ENCODE results near the gene BNC2.
A peak's percentile ranks its signal among the peaks of the same experiment; 100 is the strongest.
"Not testable (repeated sequence)": the region's sequence is repeated elsewhere in the genome, so short reads cannot be mapped to it uniquely, and the experiment has no call there.

The BNC2 gene

DNA sequence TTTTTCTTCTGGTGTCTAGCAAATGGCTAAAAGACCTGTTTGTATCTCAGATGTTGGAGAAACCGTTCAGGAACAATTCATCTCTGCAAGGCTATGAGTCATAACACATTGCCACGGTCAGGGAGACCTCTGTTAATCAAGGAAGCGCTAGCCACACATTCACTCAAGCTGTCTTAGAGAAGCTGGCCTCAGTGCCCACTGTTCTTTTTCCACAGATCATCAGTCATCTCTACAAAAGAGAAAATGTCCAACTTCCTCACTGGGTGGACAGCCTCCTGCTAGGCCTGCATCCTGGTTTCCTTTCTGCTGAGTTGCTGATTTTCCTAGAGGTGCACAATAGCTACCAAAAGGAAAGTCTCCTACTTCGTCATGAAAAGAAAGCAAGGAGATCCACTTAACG is 360.5 kb downstream of the BNC2 start:
- peak; percentile 68 for DNase-seq (ENCODE audit: low read depth, low spot score)

DNA sequence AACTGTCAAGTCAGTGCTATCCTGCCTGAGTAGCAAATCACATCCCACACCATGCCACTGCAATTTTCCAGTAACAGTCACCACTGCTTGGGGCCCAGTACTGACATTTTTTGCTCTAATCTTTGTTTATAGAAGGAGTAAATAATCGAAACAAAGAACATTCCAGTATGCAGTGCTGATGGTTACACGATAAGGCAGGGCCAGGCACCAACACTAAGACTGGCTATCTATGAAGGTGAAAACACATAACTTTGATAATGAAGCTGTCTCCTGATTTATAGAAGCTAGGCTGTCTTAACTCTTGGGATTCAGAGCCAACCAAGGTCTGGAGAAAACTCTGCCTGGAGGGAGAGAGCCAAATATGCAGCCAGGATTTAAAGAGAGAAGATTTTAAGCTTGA is 365.3 kb downstream of the BNC2 start:
- DNase-seq (ENCODE audit: low read depth, low spot score), result peak; percentile 78

DNA sequence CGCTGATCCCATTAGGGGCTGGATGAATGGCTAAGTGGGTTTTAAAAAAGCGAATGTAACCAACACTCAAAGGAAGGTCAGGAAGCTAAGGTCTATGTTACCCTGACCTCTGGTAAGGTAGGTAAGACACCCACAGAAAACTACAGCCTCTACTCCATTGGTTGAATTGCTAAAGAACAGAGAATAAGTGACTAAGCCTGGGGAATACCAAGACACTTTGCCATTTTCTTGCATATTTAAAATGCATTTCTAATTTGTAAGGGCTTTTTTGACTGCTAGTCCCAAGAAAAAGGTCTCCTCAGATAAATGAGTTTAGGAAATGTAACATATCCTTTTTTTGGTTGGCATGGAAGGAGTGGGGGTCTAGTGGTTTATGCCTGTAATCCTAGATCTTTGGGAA is 368.7 kb downstream of the BNC2 start:
- DNase-seq (ENCODE audit: low read depth, low spot score), result no peak

DNA sequence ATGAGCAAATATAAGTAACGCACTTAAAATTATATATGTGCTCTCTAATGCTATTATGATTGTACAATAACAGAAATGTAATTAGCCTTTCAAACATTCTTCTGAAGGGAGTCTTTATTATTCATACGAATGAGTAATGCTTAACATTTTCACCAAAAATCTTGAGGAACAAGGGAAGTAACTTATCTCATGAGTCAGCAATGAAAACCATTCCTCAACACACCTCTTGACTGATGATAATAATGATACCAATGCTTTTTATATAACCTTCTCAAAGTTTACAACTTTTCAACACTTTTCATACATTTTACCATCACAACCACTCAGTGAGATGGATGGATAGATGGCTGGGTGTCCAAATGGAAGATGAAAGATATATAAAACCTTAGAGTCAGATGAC is 369.3 kb downstream of the BNC2 start:
- DNase-seq (ENCODE audit: low read depth, low spot score), result peak; percentile 41

DNA sequence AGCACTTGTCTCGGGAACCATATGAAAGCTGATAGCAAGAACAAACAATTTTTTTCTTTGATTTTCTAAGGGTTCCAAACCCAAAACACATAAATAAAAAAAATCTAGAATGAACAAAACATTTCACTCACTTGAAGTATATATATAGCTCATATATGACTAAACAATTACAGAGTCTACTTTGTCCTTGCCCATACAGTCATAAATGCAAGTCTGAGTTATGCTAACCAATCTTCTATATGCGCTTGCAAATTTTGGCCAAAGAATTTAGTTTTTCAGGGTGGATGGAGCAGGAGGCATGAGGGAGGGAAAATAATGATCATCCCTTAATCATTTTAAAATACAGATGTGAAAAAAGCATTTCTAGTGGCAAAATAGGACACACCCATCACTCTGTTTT is 370.1 kb downstream of the BNC2 start:
- DNase-seq (ENCODE audit: low read depth, low spot score), result no peak

DNA sequence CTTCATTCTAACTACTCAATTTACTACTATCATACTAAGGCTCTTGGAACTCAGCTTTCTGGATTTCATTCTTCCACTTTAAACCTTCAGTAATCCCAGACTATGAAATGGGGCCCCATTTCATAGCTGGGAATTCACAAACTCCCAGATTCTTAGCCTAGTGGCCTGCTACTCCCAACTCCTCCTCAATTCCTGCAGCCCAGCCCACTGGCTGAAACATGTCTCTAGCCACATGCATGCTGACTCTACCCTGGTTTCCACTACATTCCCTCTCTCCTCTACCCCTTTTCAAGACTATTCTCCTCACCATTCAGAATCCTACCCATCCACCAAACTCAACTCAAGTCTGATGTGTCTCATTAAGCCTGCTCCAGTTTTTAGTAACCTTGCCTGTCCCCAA is 370.6 kb downstream of the BNC2 start:
- no peak for DNase-seq (ENCODE audit: low read depth, low spot score)

DNA sequence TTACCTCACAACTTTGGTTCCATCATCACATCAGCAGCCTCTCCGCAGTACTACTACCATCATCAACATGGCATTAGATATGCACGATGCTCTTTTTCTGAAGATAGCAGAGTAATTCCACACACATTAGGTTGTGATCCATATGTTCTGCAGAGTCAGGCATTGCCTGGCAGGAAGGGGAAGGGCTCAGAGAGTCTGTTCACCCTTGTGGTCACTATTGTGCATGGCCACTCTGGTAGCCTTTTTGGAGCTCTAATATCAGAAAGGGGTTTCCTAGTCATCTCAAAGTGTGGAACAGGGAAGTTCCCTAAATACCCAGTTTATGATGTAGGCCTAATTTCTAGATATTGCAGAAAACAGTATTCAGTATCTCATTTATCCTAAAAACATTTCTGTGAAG is 373.6 kb downstream of the BNC2 start:
- no peak for DNase-seq (ENCODE audit: low read depth, low spot score)

DNA sequence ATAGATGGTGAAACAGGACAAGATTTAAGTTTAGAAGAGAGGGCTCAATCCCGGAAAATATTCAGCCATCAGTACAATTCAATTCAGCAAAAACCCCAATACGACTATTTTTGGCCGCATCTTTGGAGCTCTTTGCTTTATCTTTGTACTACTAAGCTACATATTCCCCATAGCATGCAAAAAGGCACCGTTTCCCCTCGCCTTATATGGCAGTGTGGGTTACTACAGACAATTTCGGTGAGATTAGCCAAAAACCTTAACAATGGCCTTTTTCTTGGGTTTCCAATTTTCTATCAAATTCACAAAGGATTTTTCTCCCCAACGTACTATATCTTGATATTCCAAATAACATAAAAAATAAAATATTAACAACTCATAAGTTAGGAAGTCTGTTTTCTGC is 382.6 kb downstream of the BNC2 start:
- DNase-seq (ENCODE audit: low read depth, low spot score), result no peak

DNA sequence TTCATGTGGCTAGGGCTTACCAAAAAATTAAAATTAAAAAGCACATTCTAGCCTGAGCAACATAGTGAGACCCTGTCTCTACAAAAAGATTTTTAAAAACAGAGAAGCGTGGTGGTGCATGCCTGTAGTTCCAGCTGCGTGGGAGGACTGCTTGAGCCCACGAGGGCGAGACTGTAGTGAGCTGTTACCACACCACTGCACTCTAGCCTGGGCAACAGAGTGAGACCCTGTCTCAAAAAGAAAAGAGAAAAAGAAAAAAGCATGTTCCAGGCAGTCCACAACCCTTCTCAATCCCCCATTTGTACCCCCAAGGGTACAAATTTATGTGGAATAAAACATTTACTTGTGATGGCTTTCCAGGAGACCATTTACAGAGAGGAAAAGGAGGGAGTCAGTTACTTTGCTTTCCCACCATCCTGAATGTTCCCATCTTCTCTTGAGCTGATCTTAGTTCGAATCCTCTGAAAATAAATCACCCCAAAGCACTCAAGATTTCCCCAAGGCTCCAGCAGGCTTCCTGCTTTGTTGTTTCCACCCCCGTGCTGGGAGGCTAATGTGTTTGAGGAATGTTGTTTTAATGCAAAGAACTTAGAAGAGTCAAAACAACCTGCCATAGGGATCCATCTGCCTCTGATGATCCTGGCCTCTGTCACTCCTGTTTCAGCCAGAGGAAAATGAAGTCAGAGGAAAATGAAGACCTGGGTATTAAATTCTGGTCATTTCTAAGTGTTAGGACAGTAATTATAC is 384.7 kb downstream of the BNC2 start:
- no peak for DNase-seq (ENCODE audit: low read depth, low spot score)

DNA sequence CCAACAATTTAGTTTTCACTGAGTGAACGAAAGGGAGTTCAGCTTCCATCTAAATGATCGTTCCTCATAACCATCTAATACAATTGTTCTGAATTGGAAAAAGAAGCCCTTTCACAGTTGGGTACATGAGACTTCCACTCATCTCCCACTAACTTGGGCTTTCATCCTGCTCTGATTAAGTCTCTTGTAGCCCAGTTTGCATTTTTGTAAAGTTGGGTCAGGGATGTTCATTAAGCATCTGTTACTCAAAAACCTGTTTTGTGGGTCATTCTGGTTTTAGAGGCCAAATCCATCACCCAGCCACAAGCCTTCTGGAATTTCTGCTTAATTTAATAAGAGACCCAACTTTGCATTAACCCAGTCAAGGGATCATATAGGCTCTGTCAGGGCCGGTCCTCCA is 385.3 kb downstream of the BNC2 start:
- DNase-seq (ENCODE audit: low read depth, low spot score), result peak; percentile 14

DNA sequence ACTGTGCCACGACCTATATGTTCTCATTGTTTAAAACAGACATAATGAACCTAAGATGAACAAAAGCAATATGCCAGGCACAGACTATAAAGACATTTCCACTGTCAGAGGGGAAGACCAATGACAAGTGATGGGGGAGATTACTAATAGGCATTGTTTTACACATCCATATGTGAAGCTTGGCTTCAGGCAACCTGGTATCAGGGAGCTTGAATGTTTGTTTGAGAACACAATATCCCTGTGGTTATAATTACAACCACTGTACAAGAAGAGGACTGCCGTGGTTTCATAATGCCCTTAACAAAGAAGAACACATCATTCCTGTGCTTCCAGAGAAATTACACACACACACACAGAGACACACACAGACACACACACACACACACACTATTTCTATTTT is 385.7 kb downstream of the BNC2 start:
- DNase-seq (ENCODE audit: low read depth, low spot score), result peak; percentile 12

DNA sequence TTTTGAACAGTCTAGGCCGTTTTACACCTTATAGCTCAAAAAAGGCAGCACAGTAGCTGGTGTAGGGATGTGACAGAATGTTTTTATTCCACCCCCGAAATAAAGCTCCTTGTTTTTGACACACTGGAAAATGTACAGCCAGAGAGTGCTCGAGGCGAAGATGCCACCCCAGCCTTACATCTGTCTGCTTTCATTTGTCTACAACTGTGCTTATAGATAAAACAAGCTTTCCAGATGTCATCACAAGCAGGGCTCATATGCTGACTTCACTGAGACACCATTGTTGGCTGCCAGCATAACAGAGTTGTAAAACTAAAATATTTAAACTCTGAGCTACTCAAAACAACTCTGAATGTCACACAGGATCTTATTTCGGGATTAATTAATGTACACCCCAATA is 386.3 kb downstream of the BNC2 start:
- no peak for DNase-seq (ENCODE audit: low read depth, low spot score)

DNA sequence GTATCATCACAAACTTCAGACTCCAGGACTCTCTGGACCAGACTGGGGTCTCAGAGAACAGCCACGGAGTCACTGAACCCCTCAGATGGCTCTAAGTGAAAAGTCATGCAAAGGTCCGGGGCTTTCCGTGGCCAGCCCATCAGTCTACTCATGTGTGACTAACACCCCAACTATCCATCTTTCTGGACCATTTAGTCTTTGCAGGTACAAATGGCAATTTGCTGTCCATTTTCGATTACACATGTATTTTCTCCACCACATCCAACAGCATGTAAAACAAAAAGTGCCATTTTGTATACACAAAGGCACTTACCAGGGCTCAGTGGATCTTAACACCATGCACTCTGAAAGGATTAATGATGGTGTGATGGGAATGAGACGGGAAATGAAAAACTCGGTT is 387.7 kb downstream of the BNC2 start:
- DNase-seq (ENCODE audit: low read depth, low spot score), result no peak

DNA sequence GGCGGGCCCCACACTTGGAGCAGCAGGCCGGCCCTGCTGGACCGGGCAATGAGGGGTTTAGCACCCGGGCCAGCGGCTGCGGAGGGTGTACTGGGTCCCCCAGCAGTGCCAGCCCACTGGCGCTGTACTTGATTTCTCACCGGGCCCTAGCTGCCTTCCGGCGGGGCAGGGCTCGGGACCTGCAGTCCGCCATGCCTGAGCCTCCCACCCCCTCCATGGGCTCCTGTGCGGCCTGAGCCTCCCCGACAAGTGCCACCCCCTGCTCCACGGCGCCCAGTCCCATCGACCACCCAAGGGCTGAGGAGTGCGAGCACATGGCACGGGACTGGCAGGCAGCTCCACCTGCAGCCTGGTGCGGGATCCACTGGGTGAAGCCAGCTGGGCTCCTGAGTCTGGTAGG is 389.9 kb downstream of the BNC2 start:
- DNase-seq (ENCODE audit: low read depth, low spot score), result not testable (repeated sequence)

DNA sequence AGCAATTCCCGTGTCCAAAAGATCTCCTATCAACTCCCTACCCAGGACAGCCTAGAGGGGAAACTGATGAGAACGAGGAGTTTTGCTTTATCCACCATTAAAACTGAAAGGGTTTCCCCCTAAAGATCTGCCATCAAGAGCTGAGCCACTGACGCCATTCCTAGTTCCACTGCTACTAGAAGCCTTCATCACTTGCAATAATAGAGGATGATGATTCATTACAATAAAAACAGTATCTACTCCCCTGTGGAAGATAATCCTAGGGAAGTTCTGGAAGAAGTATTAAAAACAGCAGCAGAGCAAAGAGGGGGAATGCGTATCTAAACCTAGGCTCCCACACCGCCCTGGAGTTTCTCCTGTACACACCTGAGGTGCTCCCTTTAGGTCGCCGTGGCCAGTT is 394.5 kb downstream of the BNC2 start:
- DNase-seq (ENCODE audit: low read depth, low spot score), result no peak

DNA sequence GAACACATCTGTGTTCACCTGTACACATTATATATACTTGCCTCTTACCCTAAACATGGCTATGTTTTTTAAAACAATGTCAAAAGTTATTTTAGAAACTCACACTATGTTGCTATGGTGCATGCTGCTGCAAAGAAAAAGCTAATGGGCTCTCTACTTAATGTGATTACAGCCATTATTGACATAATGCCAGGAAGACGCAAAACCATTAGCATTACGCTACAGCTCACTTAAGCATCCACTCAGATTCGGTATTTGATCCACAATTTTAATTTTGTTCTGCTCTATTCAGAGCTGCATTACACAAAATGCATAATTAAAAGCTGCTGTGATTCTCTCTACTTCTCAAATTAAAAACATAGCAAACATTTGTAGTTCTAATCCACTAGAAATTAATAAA is 395.2 kb downstream of the BNC2 start:
- no peak for DNase-seq (ENCODE audit: low read depth, low spot score)

DNA sequence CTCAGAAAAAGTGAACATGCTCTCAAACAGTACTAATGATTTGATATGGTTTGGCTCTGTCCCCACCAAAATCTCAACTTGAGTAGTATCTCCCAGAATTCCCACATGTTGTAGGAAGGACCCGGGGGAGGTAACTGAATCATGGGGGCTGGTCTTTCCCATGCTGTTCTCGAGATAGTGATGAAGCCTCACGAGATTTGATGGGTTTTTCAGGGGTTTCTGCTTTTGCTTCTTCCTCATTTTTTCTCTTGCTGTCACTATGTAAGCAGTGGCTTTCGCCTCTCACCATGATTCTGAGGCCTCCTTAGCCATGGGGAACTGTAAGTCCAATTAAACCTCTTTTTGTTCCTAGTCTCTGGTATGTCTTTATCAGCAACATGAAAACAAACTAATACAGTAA is 401.3 kb downstream of the BNC2 start:
- no peak for DNase-seq (ENCODE audit: low read depth, low spot score)

DNA sequence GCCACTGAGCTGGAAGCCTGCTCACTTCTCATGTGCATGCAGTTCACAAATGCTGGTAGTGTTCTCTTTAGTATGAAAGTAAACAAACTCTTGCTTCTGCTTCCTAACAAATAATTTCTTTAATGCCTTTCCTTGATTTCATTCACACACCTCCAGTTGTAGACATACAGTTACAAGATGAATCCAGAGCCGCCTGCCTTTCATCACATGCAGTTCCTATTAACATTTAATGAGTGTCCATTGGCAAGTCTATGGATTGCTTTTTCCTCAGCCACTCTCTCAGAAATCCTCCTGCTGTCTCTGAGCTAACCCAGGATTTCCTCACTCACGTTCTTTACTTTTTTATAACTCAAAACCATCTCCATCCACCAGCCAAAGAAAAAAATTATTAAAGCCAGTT is 408.6 kb downstream of the BNC2 start:
- no peak for DNase-seq (ENCODE audit: low read depth, low spot score)

DNA sequence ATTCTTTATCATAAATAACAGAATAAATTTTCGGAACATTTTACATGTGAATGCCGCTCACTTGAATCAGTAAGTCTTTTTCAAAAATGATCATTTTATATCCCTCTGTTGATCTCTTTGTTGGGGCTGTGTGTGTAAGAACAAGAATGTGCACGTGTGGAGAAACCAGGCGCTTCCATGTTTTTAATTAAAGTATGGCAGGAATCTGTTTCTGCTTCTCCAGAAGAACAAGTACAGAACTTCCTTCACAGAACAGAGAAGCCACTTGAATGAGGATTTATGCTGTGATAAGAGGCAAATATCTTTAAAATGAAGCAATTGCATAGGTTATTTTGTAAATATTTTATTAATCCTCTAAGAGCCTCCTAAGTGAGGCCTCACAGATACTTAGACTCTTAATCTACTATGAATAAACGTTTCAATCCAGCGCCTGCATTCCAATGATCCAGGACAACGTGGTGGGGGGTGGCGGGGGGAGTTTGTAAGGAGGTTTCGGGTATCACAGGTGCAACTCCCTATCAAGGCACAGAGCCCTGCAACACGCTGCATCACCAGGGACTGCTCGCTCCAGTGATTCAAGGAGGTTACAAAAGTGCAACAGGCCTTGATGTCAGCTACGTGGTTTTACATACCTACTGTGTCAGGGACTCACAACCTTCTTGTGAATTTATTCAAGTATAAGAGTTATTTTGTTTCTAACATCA is 409.2 kb downstream of the BNC2 start:
- DNase-seq (ENCODE audit: low read depth, low spot score), result peak; percentile 14

DNA sequence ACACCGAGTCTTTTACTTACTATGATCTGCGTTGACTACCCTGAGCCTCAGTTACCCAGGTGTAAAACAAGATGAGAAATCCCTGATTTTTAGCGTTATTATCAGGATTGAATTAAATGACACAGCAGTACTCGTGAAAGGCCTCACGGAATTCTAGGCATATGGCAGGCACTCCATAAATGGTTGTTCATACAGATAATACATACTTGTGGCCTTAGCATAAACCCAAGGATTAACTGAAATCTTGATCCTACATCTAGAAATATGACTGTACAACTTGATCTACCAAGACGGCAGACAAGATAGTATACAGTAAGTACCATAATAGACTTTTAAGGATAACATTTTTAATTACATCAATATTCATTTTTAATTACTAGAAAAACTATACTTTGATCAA is 409.8 kb downstream of the BNC2 start:
- no peak for DNase-seq (ENCODE audit: low read depth, low spot score)

DNA sequence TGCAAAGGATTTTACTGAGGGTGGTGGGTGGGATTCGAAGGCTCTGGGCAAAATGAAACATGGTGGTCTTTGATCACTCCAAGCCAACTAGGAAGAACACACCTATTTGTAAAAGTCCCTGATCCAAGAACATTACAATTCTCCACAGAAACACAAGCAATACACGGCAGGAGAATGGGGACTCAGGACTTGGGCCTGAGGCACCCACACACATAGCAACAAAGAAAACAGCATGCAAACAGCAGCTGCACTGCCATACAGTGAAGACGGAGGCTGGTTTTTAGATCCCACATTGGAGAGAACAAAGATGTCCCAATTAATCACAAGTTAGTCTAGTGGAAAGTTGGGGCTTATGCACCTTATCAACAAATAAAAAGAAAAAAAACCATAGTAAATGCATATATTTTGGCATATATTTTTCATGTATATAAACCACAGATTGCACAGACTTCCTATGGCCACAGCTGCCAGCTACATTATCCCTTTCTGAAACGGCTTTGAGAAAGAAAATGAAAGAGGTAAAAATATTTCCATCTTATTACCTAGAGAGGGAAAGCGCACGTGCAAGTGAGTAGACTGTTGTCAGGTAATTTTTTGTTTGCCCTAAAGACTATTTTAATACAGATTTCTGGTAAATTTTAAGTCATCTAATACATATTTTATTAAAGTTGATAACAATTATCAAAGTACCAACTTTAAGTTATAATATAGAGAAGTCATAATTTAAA is 410.9 kb downstream of the BNC2 start:
- no peak for DNase-seq (ENCODE audit: low read depth, low spot score)

DNA sequence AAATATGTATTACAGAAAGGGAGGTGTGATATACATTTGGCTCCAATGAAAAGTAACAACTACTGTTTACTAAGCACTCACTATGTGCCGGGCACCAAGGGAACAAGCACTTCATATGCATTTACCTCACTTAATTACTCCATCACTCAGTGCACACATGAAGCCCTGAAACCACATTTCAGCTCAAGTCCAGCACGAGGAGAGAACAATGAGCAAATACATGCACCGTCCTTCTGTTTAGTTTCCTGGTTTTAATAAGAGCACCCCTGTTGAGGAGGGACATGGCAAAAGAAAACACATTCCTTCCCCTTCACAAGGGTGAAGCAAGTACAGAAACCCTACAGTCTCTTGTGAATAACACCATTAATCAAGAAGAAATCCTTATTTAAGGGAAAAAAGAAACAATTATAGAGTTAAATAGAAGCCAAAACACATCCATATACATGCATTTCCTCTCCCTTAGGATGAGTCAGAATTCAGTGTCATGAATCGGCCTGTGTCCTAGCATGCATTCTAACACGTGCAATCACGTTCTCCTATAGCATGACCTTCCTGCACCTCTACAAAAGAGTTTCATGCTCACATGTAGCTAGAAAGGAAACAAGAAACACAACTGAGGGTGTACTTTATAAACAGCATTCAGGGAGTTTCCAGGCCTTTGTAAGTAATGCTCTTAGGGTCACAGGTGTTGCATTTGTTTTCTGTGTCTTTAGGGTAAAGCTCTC is 411.6 kb downstream of the BNC2 start:
- peak; percentile 24 for DNase-seq (ENCODE audit: low read depth, low spot score)

Measured in astrocyte of the hippocampus (primary cell).